H1 (cell line): ENCODE measurements around the gene CELF4. TPM values are rescaled to one million over a fixed set of nuclear protein-coding genes. Genes with fewer than 3 reads are reported as not detected.

Experiments
- RBBP5 ChIP-seq: IDR thresholded peaks from 2 replicates; pipeline ENCODE4 v1.7.1; 2012; ENCODE audit warnings: low read depth, mild to moderate bottlenecking, inconsistent platforms, low read length, moderate library complexity, borderline replicate concordance
- SP4 ChIP-seq: IDR thresholded peaks from 2 replicates; pipeline ENCODE4 v1.6.1; 2012; ENCODE audit warnings: low read length, inconsistent platforms
- polyA plus RNA-seq, 7 experiments: library from polyadenylated mRNA; depleted of rRNA in 3 of 7; stranded (reverse) in 5 of 7; unstranded in 2 of 7; fragments of >200 nt in 5 of 7; fragments of 200-250 nt in 2 of 7; gene quantifications; 1 replicate in 5 of 7; 2 replicates in 1 of 7; 4 replicates in 1 of 7; pipeline versions ENCODE4 v1.2.1 to v1.2.3, GENCODE V29; 2011 to 2013; ENCODE audit warnings: missing spikeins in 2 of 7, mixed read lengths in 2 of 7
- total RNA-seq: library from RNA; stranded (reverse); fragmentation: NEBNext Ultra II Directional; extraction: Animal tissue kit (Norgen Biotek cat#: 25700); gene quantifications from 2 replicates; pipeline ENCODE4 v1.2.1, GENCODE V29; 2021

CELF4 gene
- total and polyA plus RNA-seq, 2 of the 8 experiments (the other 6 are each of a cell fraction or from before 2014, with no cell fraction given): 1.6 to 3.4 TPM

DNA sequence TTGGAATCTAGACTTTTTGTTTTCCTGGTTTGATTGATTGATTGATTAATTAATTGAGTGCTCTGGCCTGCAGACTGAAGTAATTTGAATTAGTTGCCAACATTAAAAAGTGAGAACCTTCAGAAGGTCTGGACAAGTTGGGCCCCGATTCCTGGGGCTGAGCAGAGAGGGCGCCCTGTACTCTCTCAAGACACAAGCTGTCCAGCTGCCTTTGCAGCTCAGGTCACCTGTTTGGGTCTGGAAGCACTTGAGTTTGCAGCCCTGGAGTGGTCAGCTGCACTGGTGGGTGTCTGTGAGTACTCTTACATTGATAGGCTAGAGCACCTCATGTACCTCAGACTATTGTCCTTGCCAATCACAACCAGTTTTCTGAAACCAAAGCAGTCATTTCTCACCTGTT, 22.7 kb upstream of the CELF4 start (continued):
- no peak for TF ChIP-seq RBBP5
- TF ChIP-seq SP4: no peak
